HG03565 (cell line): ENCODE measurements around the gene OAS1.

Experiments
- ATAC-seq: cut with Tn5 transposase; IDR thresholded peaks from one replicate; pipeline ENCODE4 v1.9.1; 2021; ENCODE audit warnings: mild to moderate bottlenecking, moderate library complexity; ENCODE audit not compliant: unreplicated experiment

The OAS1 gene

DNA sequence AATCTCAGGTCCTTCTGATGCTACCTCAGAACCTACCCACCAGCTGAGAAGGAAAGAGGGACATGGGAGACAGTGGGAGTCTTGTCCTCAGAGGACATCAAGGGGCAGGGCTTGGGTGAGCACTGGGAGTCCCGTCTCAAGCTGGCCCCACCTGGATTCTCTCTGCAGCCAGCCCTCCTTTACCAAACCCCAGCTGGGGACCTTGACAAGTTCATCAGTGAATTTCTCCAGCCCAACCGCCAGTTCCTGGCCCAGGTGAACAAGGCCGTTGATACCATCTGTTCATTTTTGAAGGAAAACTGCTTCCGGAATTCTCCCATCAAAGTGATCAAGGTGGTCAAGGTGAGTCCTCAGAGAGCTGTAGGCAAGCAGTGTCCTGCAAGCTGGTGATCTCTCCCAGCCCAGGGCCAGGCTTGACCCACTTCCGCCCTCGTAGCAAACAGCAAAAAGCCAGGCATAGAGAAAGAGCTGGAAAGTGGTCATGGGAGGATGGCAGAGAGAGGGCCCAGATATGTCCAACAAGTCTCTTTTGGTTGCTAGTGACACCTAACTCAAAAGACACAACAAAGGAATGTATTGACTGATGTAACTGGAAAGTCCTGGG, 57.4 kb downstream of the OAS1 start:
- no peak for ATAC-seq

DNA sequence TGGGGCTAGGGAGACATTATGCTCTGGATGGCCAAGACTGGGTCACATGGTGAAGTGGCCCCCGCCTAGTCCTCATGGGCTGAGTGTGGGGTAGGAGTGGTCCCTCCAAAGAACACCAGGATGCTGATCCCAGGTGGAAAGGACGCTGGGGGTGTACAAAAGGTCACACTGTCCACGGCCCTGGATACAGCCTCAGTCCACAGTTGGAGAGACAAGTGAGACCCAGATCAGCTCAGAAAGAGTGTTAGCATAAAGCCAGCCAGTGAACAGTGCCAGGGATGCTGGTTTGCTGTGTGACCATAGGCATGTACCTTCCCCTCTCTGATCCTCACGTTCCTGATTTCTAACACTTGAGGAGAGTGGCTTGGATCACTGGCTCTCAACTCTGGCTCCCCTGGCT, 58.2 kb downstream of the OAS1 start:
- no peak for ATAC-seq

DNA sequence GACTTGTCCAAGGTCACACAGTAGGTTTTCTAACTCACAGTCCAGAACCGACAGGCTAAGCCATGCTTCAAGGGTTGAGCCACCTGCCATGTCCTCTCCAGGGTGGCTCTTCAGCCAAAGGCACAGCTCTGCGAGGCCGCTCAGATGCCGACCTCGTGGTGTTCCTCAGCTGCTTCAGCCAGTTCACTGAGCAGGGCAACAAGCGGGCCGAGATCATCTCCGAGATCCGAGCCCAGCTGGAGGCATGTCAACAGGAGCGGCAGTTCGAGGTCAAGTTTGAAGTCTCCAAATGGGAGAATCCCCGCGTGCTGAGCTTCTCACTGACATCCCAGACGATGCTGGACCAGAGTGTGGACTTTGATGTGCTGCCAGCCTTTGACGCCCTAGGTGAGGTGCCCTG, 58.9 kb downstream of the OAS1 start:
- ATAC-seq = no peak

DNA sequence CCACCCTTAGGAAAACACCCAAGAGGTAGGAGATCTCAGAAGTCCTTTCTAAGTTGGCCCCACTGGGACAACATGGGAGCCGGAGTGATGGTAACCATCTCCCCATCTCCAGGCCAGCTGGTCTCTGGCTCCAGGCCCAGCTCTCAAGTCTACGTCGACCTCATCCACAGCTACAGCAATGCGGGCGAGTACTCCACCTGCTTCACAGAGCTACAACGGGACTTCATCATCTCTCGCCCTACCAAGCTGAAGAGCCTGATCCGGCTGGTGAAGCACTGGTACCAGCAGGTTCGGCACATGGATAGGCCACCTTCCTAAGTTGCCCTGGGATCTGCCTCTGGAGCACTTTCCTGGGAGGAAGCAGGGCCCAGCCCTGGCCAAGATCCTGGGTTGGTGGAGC, 60.5 kb downstream of the OAS1 start:
- ATAC-seq = no peak

DNA sequence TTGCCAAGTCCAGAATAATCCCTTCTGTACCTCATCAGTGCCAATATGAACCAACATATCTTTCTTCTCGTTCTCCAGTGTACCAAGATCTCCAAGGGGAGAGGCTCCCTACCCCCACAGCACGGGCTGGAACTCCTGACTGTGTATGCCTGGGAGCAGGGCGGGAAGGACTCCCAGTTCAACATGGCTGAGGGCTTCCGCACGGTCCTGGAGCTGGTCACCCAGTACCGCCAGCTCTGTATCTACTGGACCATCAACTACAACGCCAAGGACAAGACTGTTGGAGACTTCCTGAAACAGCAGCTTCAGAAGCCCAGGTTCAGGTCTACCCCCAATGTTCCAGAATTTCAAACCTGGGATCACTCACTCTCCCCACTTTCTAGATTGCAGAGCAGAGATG, 61.1 kb downstream of the OAS1 start:
- ATAC-seq = no peak
